Neural crest cell (in vitro differentiated cells): ENCODE data around the gene PRR13. TPM values are rescaled to one million over a fixed set of nuclear protein-coding genes. Genes with fewer than 3 reads are reported as not detected.
A peak's percentile ranks its signal among the peaks of the same experiment; 100 is the strongest.

Experiments
- DNase-seq: peaks from one replicate; pipeline ENCODE4 v3.0.0; 2021; ENCODE audit warnings: low read depth, mixed read lengths, low spot score
- H3K27ac Mint-ChIP-seq: one replicate; pipeline ENCODE4 v1.8.0; 2021; ENCODE audit warnings: mild to moderate bottlenecking, mixed read lengths; ENCODE audit not compliant: unreplicated experiment
- H3K27me3 Mint-ChIP-seq: 2 replicates; pipeline ENCODE4 v1.8.0; 2021; ENCODE audit warnings: low read depth, mild to moderate bottlenecking, mixed read lengths
- H3K36me3 Mint-ChIP-seq: 2 replicates; pipeline ENCODE4 v1.8.0; 2021; ENCODE audit warnings: low read depth, mild to moderate bottlenecking, mixed read lengths
- H3K4me1 Mint-ChIP-seq: 2 replicates; pipeline ENCODE4 v1.8.0; 2021; ENCODE audit warnings: mixed read lengths
- H3K4me3 Mint-ChIP-seq: one replicate; pipeline ENCODE4 v1.8.0; 2021; ENCODE audit warnings: mild to moderate bottlenecking, mixed read lengths
- H3K9me3 Mint-ChIP-seq: 2 replicates; pipeline ENCODE4 v1.8.0; 2021; ENCODE audit warnings: mixed read lengths
- CTCF ChIP-seq: fragments of 200-600 bp; sonication (generic); conservative IDR thresholded peaks from 2 replicates; pipeline ENCODE4 v1.5.0; 2021; ENCODE audit warnings: antibody characterized with exemption, mild to moderate bottlenecking
- total RNA-seq: library from RNA; stranded (reverse); gene quantifications from 2 replicates; pipeline ENCODE4 v1.2.1, GENCODE V29; 2021

Gene PRR13
- total RNA-seq, 1 donor from 2014 or later: 82.8 TPM

- Mint-ChIP-seq H3K9me3 (no peaks in the 10 kb centered on the region), H3K4me1 (peaks cover 26% of the 10 kb centered on the region), H3K27me3 (no peaks in the 10 kb centered on the region), H3K27ac (peak overlapping the region; percentile 2), H3K4me3 (peak overlapping the region; percentile 42), H3K36me3 (peaks cover 41% of the 10 kb centered on the region)
- DNase-seq: no peak
- TF ChIP-seq CTCF: no peak
Observed at GRCh38 chr12:53461059-53461458, 19.5 kb downstream of the PRR13 start.

GRCh38 chr12:53461591-53461990 lies 20.1 kb downstream of the PRR13 start:
- Mint-ChIP-seq H3K4me3 (no peak overlapping the region), H3K9me3 (no peaks in the 10 kb centered on the region), H3K36me3 (peaks cover 40% of the 10 kb centered on the region), H3K27me3 (no peaks in the 10 kb centered on the region), H3K4me1 (peaks cover 26% of the 10 kb centered on the region), H3K27ac (no peak overlapping the region)
- no peak for TF ChIP-seq CTCF
- no peak for DNase-seq

GRCh38 chr12:53462935-53463334 lies 21.4 kb downstream of the PRR13 start:
- no peak overlapping the region for H3K27ac Mint-ChIP-seq
- no peak for DNase-seq
- no peaks in the 10 kb centered on the region for H3K27me3 Mint-ChIP-seq
- no peak for TF ChIP-seq CTCF
- peaks cover 26% of the 10 kb centered on the region for H3K4me1 Mint-ChIP-seq
- no peaks in the 10 kb centered on the region for H3K9me3 Mint-ChIP-seq
- H3K4me3 Mint-ChIP-seq: no peak overlapping the region
- peaks cover 49% of the 10 kb centered on the region for H3K36me3 Mint-ChIP-seq

GRCh38 chr12:53463802-53464560 lies 22.4 kb downstream of the PRR13 start:
- Mint-ChIP-seq H3K36me3 (peaks cover 51% of the 10 kb centered on the region), H3K27me3 (no peaks in the 10 kb centered on the region), H3K4me1 (peaks cover 25% of the 10 kb centered on the region), H3K9me3 (no peaks in the 10 kb centered on the region), H3K4me3 (no peak overlapping the region), H3K27ac (no peak overlapping the region)
- no peak for DNase-seq
- no peak for TF ChIP-seq CTCF

GRCh38 chr12:53464685-53465418 lies 23.3 kb downstream of the PRR13 start:
- H3K4me3 Mint-ChIP-seq: peak overlapping the region; percentile 51
- no peak overlapping the region for H3K27ac Mint-ChIP-seq
- no peaks in the 10 kb centered on the region for H3K27me3 Mint-ChIP-seq
- no peak for TF ChIP-seq CTCF
- no peak for DNase-seq
- peaks cover 22% of the 10 kb centered on the region for H3K4me1 Mint-ChIP-seq
- peaks cover 46% of the 10 kb centered on the region for H3K36me3 Mint-ChIP-seq
- H3K9me3 Mint-ChIP-seq: no peaks in the 10 kb centered on the region
